ENCODE data around the gene EPHA7. TPM values are rescaled to one million over a fixed set of nuclear protein-coding genes. Genes with fewer than 3 reads are reported as not detected.

The EPHA7 gene
- total RNA-seq, 2 donors from 2014 or later = 2.5 to 5.5 TPM

- 93 to 100% methylated on average over 1 to 2 of the region's 3 CpGs for WGBS, 2 experiments (ENCODE audit: insufficient coverage in 1 of 2, insufficient read length in 1 of 2)
- no peak overlapping the region for H3K4me3 ChIP-seq (ENCODE audit: low read length)
- TF ChIP-seq, protein P1, sequence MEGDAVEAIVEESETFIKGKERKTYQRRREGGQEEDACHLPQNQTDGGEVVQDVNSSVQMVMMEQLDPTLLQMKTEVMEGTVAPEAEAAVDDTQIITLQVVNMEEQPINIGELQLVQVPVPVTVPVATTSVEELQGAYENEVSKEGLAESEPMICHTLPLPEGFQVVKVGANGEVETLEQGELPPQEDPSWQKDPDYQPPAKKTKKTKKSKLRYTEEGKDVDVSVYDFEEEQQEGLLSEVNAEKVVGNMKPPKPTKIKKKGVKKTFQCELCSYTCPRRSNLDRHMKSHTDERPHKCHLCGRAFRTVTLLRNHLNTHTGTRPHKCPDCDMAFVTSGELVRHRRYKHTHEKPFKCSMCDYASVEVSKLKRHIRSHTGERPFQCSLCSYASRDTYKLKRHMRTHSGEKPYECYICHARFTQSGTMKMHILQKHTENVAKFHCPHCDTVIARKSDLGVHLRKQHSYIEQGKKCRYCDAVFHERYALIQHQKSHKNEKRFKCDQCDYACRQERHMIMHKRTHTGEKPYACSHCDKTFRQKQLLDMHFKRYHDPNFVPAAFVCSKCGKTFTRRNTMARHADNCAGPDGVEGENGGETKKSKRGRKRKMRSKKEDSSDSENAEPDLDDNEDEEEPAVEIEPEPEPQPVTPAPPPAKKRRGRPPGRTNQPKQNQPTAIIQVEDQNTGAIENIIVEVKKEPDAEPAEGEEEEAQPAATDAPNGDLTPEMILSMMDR (conservative IDR thresholded peaks at IDR 0.05) = no peak
- H3K4me1 ChIP-seq (ENCODE audit: control insufficient read depth, insufficient read depth, low read length) = no peaks in the 10 kb centered on the region
- H3K9me3 Mint-ChIP-seq = no peaks in the 10 kb centered on the region
- H3K36me3 Mint-ChIP-seq (ENCODE audit: low read depth) = peaks cover 3% of the 10 kb centered on the region
- H3K27ac ChIP-seq (ENCODE audit: low read depth, low read length) = no peak overlapping the region
- peaks cover 4% of the 10 kb centered on the region for H3K4me1 Mint-ChIP-seq
- DNase-seq = no peak
- no peak overlapping the region for H3K27ac Mint-ChIP-seq
- no peak overlapping the region for H3K4me3 Mint-ChIP-seq
- no peaks in the 10 kb centered on the region for H3K27me3 ChIP-seq (ENCODE audit: control insufficient read depth, insufficient read depth, low read length, poor library complexity, severe bottlenecking)
- no peaks in the 10 kb centered on the region for H3K27me3 Mint-ChIP-seq (ENCODE audit: insufficient read depth)
- H3K36me3 ChIP-seq (ENCODE audit: control insufficient read depth, insufficient read depth, low read length) = no peaks in the 10 kb centered on the region
- no peaks in the 10 kb centered on the region for H3K9me3 ChIP-seq (ENCODE audit: control insufficient read depth, low read length)
- H3K9ac ChIP-seq (ENCODE audit: extremely low read depth, low read length, poor library complexity, severe bottlenecking) = no peak overlapping the region
Observed at GRCh38 chr6:93351222-93351621, 68.1 kb downstream of the EPHA7 start.

DNA sequence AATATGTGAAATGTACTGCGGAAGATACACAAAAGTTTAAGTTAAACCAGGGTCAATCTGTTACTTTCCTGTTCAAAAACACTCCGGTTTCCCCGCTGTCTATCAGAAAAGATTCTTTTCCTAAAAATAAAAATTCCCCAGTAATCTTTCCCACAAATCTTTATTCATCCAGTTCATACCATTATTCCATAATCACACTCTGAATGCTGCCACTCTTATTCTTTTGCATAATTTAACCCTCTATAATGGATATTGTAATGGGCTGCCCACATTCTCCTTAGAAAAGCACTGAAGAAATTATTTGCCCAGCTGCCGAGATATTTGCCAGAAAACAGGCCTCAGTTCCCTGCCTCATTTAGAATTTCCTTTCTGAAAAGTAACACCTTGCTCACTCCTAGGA, 68.6 kb downstream of the EPHA7 start:
- Mint-ChIP-seq H3K9me3 (no peaks in the 10 kb centered on the region), H3K27me3 (ENCODE audit: insufficient read depth) (no peaks in the 10 kb centered on the region), H3K4me1 (peaks cover 4% of the 10 kb centered on the region), H3K36me3 (ENCODE audit: low read depth) (no peaks in the 10 kb centered on the region), H3K27ac (no peak overlapping the region), H3K4me3 (no peak overlapping the region)
- no peak overlapping the region for H3K4me3 ChIP-seq (ENCODE audit: low read length)
- TF ChIP-seq, protein P1 (conservative IDR thresholded peaks at IDR 0.05) = no peak
- no peaks in the 10 kb centered on the region for H3K36me3 ChIP-seq (ENCODE audit: control insufficient read depth, insufficient read depth, low read length)
- no peaks in the 10 kb centered on the region for H3K27me3 ChIP-seq (ENCODE audit: control insufficient read depth, insufficient read depth, low read length, poor library complexity, severe bottlenecking)
- H3K4me1 ChIP-seq (ENCODE audit: control insufficient read depth, insufficient read depth, low read length) = no peaks in the 10 kb centered on the region
- no peak overlapping the region for H3K9ac ChIP-seq (ENCODE audit: extremely low read depth, low read length, poor library complexity, severe bottlenecking)
- DNase-seq = no peak
- WGBS, 2 experiments (ENCODE audit: insufficient coverage in 1 of 2, insufficient read length in 1 of 2) = 92 to 100% methylated on average over 4 of the region's 4 CpGs
- no peaks in the 10 kb centered on the region for H3K9me3 ChIP-seq (ENCODE audit: control insufficient read depth, low read length)
- no peak overlapping the region for H3K27ac ChIP-seq (ENCODE audit: low read depth, low read length)

DNA sequence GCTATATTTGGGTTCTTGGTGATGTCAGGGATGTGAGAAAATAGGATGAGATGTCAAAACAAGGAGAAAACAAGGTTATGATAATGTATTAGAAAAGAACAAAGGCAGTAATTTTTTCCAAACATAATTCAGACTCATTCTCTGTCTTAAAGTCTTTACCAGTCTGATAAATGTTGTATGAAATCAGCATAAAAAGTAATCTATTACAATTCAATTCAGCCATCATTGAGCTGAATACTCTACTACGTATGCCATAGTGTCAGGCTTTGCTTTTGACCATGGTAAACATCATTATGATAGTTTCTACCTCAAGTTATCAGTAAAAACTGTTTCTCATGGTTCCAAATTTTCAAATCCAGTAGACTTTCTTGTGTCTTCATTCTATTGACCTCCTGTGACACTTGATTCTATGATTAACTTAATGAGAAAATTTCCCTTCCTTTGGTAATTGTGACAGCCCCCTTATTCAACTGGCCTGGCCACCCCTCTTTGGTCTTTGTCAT, 75.0 kb downstream of the EPHA7 start:
- no peaks in the 10 kb centered on the region for H3K4me1 ChIP-seq (ENCODE audit: control insufficient read depth, insufficient read depth, low read length)
- Mint-ChIP-seq H3K27ac (no peak overlapping the region), H3K27me3 (ENCODE audit: insufficient read depth) (no peaks in the 10 kb centered on the region), H3K4me1 (no peaks in the 10 kb centered on the region), H3K36me3 (ENCODE audit: low read depth) (no peaks in the 10 kb centered on the region), H3K9me3 (no peaks in the 10 kb centered on the region), H3K4me3 (no peak overlapping the region)
- no peak overlapping the region for H3K4me3 ChIP-seq (ENCODE audit: low read length)
- no peak for DNase-seq
- H3K9ac ChIP-seq (ENCODE audit: extremely low read depth, low read length, poor library complexity, severe bottlenecking) = no peak overlapping the region
- no peak overlapping the region for H3K27ac ChIP-seq (ENCODE audit: low read depth, low read length)
- TF ChIP-seq, protein P1 (conservative IDR thresholded peaks at IDR 0.05) = no peak
- WGBS, 2 experiments (ENCODE audit: insufficient coverage in 1 of 2, insufficient read length in 1 of 2) = 86 to 100% methylated on average over 1 of the region's 1 CpG
- H3K36me3 ChIP-seq (ENCODE audit: control insufficient read depth, insufficient read depth, low read length) = no peaks in the 10 kb centered on the region
- no peaks in the 10 kb centered on the region for H3K9me3 ChIP-seq (ENCODE audit: control insufficient read depth, low read length)
- H3K27me3 ChIP-seq (ENCODE audit: control insufficient read depth, insufficient read depth, low read length, poor library complexity, severe bottlenecking) = no peaks in the 10 kb centered on the region
